ENCODE results near the gene DCDC1.
A peak's percentile ranks its signal among the peaks of the same experiment; 100 is the strongest.

Gene DCDC1

GRCh38 chr11:30908272-30908671 lies 461.3 kb downstream of the DCDC1 start:
- DNase-seq (ENCODE audit: low spot score), result no peak

GRCh38 chr11:30902929-30903328 lies 466.6 kb downstream of the DCDC1 start:
- no peak for DNase-seq (ENCODE audit: low spot score)

DNA sequence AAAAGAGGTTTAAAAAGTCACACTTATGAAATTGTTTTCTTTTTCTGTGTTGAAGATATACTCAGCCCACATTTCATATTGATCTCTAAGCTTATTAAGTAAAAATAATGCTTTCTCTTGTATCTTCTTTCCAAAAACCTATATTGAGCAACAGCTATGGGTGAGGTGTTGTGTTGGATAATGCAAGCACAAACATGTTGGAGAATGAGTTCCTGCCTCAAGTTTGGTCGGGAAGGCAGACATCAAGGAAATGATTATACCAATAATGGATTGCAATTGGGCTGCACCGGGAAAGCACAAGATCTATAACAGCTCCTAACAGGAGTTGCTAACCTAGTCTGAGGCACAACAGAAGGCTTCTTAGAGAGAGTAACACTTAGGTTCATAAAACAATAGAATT lies 474.5 kb downstream of the DCDC1 start:
- DNase-seq (ENCODE audit: low spot score), result no peak

DNA sequence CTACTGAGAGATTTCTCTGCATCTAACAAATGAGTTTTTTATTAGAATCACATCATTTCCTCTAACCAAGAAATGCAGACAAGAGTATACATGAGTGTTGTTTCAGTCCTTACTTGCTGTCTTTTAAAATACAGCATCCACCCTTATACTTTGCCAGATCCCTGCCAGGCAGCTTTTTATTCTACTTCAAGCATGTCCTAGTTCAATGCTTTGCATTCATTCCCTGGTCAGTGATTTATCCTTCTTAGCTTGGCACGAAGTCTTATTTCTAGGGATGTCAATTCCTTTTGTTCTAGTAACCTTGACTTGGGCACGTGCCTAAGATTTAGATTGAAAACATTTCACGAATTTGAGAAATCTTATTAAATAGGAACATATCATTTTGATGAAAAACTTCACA lies 476.2 kb downstream of the DCDC1 start:
- DNase-seq (ENCODE audit: low spot score), result no peak

DNA sequence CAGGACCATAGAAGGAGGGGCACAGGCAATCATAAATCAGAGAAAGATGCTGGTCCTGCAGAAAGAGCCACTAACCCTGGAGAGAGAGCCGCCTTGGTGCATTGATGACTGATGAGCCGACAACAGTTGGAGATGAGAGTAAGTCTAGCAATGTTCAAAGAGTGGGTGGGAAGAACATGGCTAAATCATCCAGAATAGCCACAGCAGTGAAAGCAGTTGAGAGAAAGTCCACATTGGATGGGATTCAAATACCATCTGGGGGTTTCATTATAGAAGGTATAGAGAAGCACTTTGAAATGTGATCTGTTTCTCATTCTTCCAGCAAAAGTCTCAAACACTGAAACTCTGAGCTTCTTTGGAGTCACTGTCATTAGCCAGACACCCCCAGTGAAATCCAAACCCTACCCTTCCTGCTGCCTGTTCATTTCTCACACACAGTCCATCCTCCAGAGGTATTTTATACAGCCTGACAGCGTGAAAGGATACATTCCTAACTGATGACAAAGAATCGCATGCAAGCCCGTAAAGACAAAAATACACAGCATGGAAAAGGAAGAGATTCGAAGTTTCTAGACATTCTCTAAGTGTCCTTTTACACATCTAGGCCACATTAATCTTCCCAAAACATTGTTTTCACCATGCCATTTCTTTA lies 480.3 kb downstream of the DCDC1 start:
- DNase-seq (ENCODE audit: low spot score), result no peak

- DNase-seq (ENCODE audit: low spot score), result no peak
Measured at GRCh38 chr11:30879322-30880005, 490.1 kb downstream of the DCDC1 start.

DNA sequence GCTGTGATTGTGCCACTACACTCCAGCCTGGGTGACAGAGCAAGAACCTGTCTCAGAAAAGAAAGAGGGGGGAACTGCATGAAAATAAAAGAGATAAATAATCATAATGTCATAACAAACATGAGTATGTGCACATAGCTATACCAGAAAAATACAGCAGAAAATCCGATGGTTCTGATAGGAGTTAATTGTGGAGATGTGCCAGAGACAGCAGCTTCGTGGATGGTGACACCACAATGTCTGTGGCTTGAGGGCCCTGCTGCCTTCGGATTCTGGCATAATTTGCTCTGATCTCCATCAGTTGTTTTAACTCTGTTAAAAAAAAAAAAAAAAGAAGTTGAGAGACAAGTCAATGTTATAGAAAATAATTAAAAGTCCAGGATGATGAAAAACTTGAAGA lies 491.1 kb downstream of the DCDC1 start:
- no peak for DNase-seq (ENCODE audit: low spot score)

- no peak for DNase-seq (ENCODE audit: low spot score)
Measured at GRCh38 chr11:30876663-30877396, 492.7 kb downstream of the DCDC1 start.

- DNase-seq (ENCODE audit: low spot score), result no peak
Measured at GRCh38 chr11:30876228-30876627, 493.3 kb downstream of the DCDC1 start.

- DNase-seq (ENCODE audit: low spot score), result no peak
Measured at GRCh38 chr11:30875806-30876205, 493.7 kb downstream of the DCDC1 start.

GRCh38 chr11:30873924-30874610 lies 495.5 kb downstream of the DCDC1 start:
- no peak for DNase-seq (ENCODE audit: low spot score)

- DNase-seq (ENCODE audit: low spot score), result no peak
Measured at GRCh38 chr11:30868626-30869081, 500.9 kb downstream of the DCDC1 start.

DNA sequence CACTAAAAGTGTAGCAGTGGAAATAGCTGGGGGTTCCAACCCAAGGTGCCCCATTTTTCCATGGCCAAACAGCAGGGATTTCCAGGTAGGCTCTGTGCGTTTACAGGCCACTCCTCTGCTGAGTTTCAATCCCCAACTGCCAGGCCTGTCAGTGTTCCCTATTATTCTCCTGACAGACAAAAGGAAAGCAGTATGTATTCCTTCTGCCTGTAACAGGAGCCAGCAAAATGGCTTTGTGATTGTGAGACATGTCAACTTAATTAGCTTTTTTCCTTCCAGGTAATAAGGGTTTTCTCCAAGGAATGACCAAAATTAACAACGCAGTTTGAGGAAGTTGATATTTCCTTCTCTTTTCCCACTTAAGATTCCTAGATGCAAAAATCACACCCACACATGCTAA lies 506.3 kb downstream of the DCDC1 start:
- DNase-seq (ENCODE audit: low spot score), result no peak

DNA sequence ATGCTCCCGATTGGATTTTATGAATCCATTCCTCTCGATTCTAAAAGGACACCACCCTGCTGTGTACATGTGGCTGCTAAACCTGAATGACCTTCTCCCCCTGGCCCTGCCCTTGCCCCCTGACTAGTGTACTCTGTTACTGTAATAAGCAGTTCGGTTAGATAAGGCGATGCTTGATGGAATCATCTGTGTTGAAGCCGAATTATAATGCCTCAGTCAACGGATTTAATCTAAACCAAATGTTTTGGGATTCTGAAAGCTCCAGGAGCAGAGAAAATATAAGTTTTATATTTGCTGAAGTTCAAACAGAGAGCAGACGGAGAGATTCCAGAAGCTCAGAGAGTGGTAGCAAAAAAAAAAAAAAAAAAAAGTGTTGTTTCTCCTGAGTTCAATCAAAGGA lies 508.0 kb downstream of the DCDC1 start:
- DNase-seq (ENCODE audit: low spot score), result no peak

GRCh38 chr11:30861064-30861463 lies 508.5 kb downstream of the DCDC1 start:
- no peak for DNase-seq (ENCODE audit: low spot score)

DNA sequence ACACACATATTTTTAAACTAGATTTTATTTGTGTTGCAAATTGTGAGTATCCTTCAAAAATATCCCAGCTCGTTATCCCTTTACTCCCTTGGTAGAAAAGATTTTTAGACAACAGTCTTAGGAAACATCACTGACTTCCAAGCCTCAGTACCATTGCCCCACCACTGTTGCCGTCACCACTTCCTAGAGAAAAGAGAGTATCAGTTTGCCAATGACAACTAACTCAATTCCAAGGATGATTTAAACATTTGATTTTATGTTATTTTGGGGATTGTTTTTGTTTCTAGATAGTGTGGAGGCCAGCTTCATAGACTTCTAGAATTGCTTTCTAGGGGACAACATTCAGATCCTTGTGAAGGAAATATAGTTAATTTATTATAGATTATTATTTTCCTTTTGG lies 509.4 kb downstream of the DCDC1 start:
- no peak for DNase-seq (ENCODE audit: low spot score)

DNA sequence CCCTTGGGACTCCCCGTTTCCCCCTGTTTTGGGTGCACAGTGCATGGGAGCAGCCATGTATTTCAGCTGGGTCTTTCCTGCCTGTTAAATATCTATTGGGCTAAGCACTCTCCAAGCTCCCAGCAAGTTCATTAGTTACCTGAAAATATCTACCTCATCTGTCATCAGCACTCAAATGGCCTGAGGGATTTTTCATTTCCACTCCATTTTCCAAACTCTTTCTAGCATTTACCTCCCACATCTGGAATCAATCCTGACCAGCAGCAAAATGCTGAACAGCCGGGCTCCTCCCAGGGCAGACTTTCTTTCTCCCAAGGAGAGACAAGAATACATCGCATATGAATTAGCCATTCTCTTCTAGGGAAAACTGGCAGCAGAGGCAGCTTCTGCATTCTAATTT lies 509.9 kb downstream of the DCDC1 start:
- no peak for DNase-seq (ENCODE audit: low spot score)

- DNase-seq (ENCODE audit: low spot score), result peak; percentile 10
Measured at GRCh38 chr11:30855383-30856006, 514.0 kb downstream of the DCDC1 start.

DNA sequence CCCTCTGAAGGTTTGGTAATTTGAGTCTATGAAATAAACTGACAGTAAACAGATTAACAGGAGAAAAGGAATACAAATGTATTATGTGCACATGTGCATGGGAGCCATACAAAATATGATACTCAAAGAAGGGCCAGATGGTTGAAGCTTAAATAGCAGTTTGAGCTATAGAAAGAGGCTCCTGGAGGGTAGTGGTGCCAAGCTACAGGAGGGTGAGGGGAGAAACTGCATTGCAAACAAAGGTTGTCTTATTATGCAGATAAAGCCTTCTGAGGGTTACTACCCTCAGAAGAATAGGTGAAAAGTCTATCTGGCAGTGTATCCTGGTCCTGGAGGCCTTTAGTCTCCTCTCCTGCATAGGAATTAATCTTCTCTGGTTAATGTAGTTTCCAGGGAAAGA lies 516.1 kb downstream of the DCDC1 start:
- DNase-seq (ENCODE audit: low spot score), result no peak

DNA sequence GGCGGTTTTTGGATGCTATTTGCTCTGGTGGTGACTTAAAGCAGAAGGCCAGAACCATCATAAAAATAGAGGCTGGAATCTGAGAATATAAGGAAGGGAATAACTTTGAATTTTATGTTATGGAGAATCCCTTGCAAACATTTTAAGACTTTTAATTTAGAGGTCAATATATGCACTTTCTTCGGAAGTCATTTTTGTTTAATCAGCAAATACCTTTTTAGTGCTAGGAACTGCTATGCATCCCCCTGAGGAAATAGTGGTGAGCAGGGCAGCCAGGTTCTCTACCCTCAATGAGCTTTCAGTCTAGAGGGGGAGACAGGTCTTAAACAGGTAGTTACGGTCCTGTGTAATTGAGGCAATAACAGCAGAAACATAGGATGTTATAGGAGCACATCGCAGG lies 516.9 kb downstream of the DCDC1 start:
- DNase-seq (ENCODE audit: low spot score), result no peak

DNA sequence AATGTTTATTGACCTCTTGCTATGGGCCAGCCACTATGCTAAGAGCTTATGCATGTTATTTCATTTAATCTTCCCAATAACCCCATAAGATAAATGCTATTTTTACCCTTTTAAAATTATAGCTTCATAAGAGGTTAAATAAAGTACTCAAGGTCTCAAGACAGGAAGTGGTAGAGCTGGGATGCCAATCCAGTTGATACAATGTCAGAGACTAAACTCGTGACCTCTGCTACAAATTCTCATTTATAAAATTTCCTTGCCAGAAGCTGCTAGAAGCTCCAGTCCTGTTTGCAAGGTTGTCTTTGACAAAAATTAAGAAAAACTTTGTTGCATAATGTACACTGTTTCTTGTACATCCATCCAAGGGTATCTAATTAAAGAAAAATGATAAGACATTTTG lies 517.4 kb downstream of the DCDC1 start:
- no peak for DNase-seq (ENCODE audit: low spot score)

- no peak for DNase-seq (ENCODE audit: low spot score)
Measured at GRCh38 chr11:30837252-30837651, 532.3 kb downstream of the DCDC1 start.

All from globus pallidus (tissue), 1 donor.